ENCODE data around the gene GFI1. TPM values are rescaled to one million over a fixed set of nuclear protein-coding genes. Genes with fewer than 3 reads are reported as not detected.

GFI1 gene
- total RNA-seq, 1 donor from 2014 or later: 0.10 TPM

GRCh38 chr1:92466683-92467352, 19.9 kb downstream of the GFI1 start:
- Mint-ChIP-seq H3K27me3 (peaks cover 12% of the 10 kb centered on the region), H3K27ac (no peak overlapping the region), H3K9me3 (no peaks in the 10 kb centered on the region), H3K4me3 (no peak overlapping the region), H3K4me1 (ENCODE audit: unreplicated experiment) (no peaks in the 10 kb centered on the region), H3K36me3 (no peaks in the 10 kb centered on the region)
- TF ChIP-seq CTCF (conservative IDR thresholded peaks at IDR 0.05): no peak
- DNase-seq (ENCODE audit: extremely low spot score, unreplicated experiment): no peak

- no peak for DNase-seq (ENCODE audit: extremely low spot score, unreplicated experiment)
- no peak overlapping the region for H3K4me3 Mint-ChIP-seq
- TF ChIP-seq CTCF (conservative IDR thresholded peaks at IDR 0.05): no peak
- peaks cover 8% of the 10 kb centered on the region for H3K27me3 Mint-ChIP-seq
- H3K36me3 Mint-ChIP-seq: no peaks in the 10 kb centered on the region
- no peaks in the 10 kb centered on the region for H3K9me3 Mint-ChIP-seq
- H3K4me1 Mint-ChIP-seq (ENCODE audit: unreplicated experiment): no peaks in the 10 kb centered on the region
- no peak overlapping the region for H3K27ac Mint-ChIP-seq
Measured at GRCh38 chr1:92465256-92465647, 21.5 kb downstream of the GFI1 start.

GRCh38 chr1:92464588-92465255, 22.0 kb downstream of the GFI1 start:
- H3K27me3 Mint-ChIP-seq: peaks cover 9% of the 10 kb centered on the region
- TF ChIP-seq CTCF (conservative IDR thresholded peaks at IDR 0.05): no peak
- H3K9me3 Mint-ChIP-seq: no peaks in the 10 kb centered on the region
- H3K27ac Mint-ChIP-seq: no peak overlapping the region
- no peaks in the 10 kb centered on the region for H3K36me3 Mint-ChIP-seq
- DNase-seq (ENCODE audit: extremely low spot score, unreplicated experiment): no peak
- no peak overlapping the region for H3K4me3 Mint-ChIP-seq
- H3K4me1 Mint-ChIP-seq (ENCODE audit: unreplicated experiment): no peaks in the 10 kb centered on the region

GRCh38 chr1:92461364-92462097, 25.2 kb downstream of the GFI1 start:
- Mint-ChIP-seq H3K27me3 (peaks cover 9% of the 10 kb centered on the region), H3K36me3 (no peaks in the 10 kb centered on the region), H3K9me3 (no peaks in the 10 kb centered on the region), H3K27ac (no peak overlapping the region), H3K4me1 (ENCODE audit: unreplicated experiment) (no peaks in the 10 kb centered on the region), H3K4me3 (no peak overlapping the region)
- no peak for DNase-seq (ENCODE audit: extremely low spot score, unreplicated experiment)
- TF ChIP-seq CTCF (conservative IDR thresholded peaks at IDR 0.05): no peak

GRCh38 chr1:92459871-92460320, 26.8 kb downstream of the GFI1 start:
- H3K27ac Mint-ChIP-seq: no peak overlapping the region
- DNase-seq (ENCODE audit: extremely low spot score, unreplicated experiment): no peak
- no peak for TF ChIP-seq CTCF (conservative IDR thresholded peaks at IDR 0.05)
- no peaks in the 10 kb centered on the region for H3K4me1 Mint-ChIP-seq (ENCODE audit: unreplicated experiment)
- no peak overlapping the region for H3K4me3 Mint-ChIP-seq
- no peaks in the 10 kb centered on the region for H3K9me3 Mint-ChIP-seq
- H3K36me3 Mint-ChIP-seq: no peaks in the 10 kb centered on the region
- peaks cover 9% of the 10 kb centered on the region for H3K27me3 Mint-ChIP-seq
